Measurements from ENCODE around the gene POLR2I. TPM values are rescaled to one million over a fixed set of nuclear protein-coding genes. Genes with fewer than 3 reads are reported as not detected.

Gene POLR2I
- total RNA-seq, 2 donors from 2014 or later: 102 to 132 TPM

DNA sequence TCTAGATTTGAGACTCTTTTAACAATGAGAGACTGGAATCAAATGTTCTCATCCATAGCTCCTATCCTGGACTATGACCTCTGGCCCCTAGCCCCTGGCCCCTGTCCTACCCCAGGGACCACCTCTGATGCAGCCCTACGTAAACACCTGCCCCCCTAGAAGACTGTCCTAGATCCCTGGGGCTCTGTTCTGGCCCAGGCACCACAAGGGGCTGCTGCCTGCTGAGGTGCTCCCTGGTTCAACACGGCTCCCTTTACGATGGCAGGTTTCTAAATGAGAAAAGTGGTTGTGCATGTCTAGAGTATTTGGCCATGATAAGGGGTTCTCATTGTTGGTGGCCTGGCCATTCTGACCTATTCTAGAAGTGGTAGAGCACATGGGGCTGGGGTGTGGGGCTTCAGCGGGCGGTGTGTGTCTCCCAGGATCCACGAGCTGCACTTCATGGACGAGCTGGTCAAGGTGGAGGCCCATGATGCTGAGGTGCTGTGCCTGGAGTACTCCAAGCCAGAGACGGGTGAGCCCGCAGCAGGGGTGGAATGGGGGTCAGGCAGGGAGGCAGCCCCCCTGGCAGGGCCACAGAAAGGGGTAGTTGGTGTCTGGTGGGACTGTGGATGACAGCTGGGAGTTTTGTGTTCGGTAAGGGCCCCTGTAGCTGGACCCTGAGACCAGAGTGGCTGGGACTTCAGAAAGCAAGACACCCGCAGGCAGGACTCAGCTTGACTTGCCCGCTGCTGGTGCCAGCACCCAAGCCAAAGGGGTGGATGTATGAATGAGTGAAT lies 30.3 kb downstream of the POLR2I start:
- no peaks in the 10 kb centered on the region for H3K9me3 ChIP-seq (ENCODE audit: control insufficient read depth, low read length)
- Mint-ChIP-seq H3K4me1 (no peaks in the 10 kb centered on the region), H3K9me3 (no peaks in the 10 kb centered on the region), H3K4me3 (no peak overlapping the region), H3K36me3 (ENCODE audit: low read depth) (peaks cover 69% of the 10 kb centered on the region), H3K27ac (no peak overlapping the region), H3K27me3 (ENCODE audit: insufficient read depth) (no peaks in the 10 kb centered on the region)
- H3K9ac ChIP-seq (ENCODE audit: extremely low read depth, low read length, poor library complexity, severe bottlenecking): no peak overlapping the region
- TF ChIP-seq, protein P1, sequence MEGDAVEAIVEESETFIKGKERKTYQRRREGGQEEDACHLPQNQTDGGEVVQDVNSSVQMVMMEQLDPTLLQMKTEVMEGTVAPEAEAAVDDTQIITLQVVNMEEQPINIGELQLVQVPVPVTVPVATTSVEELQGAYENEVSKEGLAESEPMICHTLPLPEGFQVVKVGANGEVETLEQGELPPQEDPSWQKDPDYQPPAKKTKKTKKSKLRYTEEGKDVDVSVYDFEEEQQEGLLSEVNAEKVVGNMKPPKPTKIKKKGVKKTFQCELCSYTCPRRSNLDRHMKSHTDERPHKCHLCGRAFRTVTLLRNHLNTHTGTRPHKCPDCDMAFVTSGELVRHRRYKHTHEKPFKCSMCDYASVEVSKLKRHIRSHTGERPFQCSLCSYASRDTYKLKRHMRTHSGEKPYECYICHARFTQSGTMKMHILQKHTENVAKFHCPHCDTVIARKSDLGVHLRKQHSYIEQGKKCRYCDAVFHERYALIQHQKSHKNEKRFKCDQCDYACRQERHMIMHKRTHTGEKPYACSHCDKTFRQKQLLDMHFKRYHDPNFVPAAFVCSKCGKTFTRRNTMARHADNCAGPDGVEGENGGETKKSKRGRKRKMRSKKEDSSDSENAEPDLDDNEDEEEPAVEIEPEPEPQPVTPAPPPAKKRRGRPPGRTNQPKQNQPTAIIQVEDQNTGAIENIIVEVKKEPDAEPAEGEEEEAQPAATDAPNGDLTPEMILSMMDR (conservative IDR thresholded peaks at IDR 0.05): no peak
- no peak overlapping the region for H3K4me3 ChIP-seq (ENCODE audit: low read length)
- H3K4me1 ChIP-seq (ENCODE audit: control insufficient read depth, insufficient read depth, low read length): no peaks in the 10 kb centered on the region
- DNase-seq: no peak
- no peaks in the 10 kb centered on the region for H3K27me3 ChIP-seq (ENCODE audit: control insufficient read depth, insufficient read depth, low read length, poor library complexity, severe bottlenecking)
- H3K27ac ChIP-seq (ENCODE audit: low read depth, low read length): no peak overlapping the region
- peaks cover 67% of the 10 kb centered on the region for H3K36me3 ChIP-seq (ENCODE audit: control insufficient read depth, insufficient read depth, low read length)
- WGBS, 2 experiments (ENCODE audit: insufficient coverage in 1 of 2, insufficient read length in 1 of 2): 95 to 100% methylated on average over 7 to 12 of the region's 12 CpGs

- TF ChIP-seq, protein P1 (conservative IDR thresholded peaks at IDR 0.05): no peak
Measured at GRCh38 chr19:36082916-36083315, 31.8 kb downstream of the POLR2I start.

DNA sequence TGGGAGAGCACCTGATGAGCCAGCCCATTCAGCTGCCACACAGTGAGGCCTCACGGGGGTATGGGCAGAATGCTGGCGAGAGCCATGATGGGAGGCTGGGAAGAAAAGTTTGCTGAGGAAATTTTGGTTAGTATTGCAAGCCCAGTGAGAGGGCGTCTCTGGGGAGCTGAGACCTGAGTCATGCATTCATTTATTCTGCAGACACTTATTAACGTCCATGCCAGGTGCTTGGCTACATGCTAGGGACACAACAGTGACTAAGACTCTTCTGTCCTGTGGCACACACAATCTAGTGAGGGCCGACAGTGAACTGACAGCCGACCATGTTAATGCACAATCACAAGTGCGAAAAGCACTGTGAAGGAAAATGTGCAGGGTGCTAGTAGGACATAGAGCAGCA lies 32.8 kb downstream of the POLR2I start:
- 92 to 93% methylated on average over 6 to 7 of the region's 7 CpGs for WGBS, 2 experiments (ENCODE audit: insufficient coverage in 1 of 2, insufficient read length in 1 of 2)
- no peak overlapping the region for H3K4me3 Mint-ChIP-seq
- H3K36me3 ChIP-seq (ENCODE audit: control insufficient read depth, insufficient read depth, low read length): peaks cover 62% of the 10 kb centered on the region

More at GRCh38 chr19:36082916-36083315, 31.8 kb downstream of the POLR2I start:
- no peak overlapping the region for H3K27ac Mint-ChIP-seq
- no peak overlapping the region for H3K27ac ChIP-seq (ENCODE audit: low read depth, low read length)
- H3K9ac ChIP-seq (ENCODE audit: extremely low read depth, low read length, poor library complexity, severe bottlenecking): no peak overlapping the region
- no peak overlapping the region for H3K4me3 Mint-ChIP-seq
- H3K9me3 ChIP-seq (ENCODE audit: control insufficient read depth, low read length): no peaks in the 10 kb centered on the region
- H3K4me3 ChIP-seq (ENCODE audit: low read length): no peak overlapping the region
- no peaks in the 10 kb centered on the region for H3K4me1 Mint-ChIP-seq
- H3K36me3 Mint-ChIP-seq (ENCODE audit: low read depth): peaks cover 63% of the 10 kb centered on the region
- no peaks in the 10 kb centered on the region for H3K27me3 ChIP-seq (ENCODE audit: control insufficient read depth, insufficient read depth, low read length, poor library complexity, severe bottlenecking)
- no peaks in the 10 kb centered on the region for H3K4me1 ChIP-seq (ENCODE audit: control insufficient read depth, insufficient read depth, low read length)
- no peaks in the 10 kb centered on the region for H3K9me3 Mint-ChIP-seq
- 92 to 100% methylated on average over 7 to 13 of the region's 13 CpGs for WGBS, 2 experiments (ENCODE audit: insufficient coverage in 1 of 2, insufficient read length in 1 of 2)
- peaks cover 61% of the 10 kb centered on the region for H3K36me3 ChIP-seq (ENCODE audit: control insufficient read depth, insufficient read depth, low read length)
- H3K27me3 Mint-ChIP-seq (ENCODE audit: insufficient read depth): no peaks in the 10 kb centered on the region
- no peak for DNase-seq

More for the DNA sequence above, 32.8 kb downstream of the POLR2I start:
- no peak for DNase-seq
- TF ChIP-seq, protein P1 (conservative IDR thresholded peaks at IDR 0.05): no peak
- Mint-ChIP-seq H3K27me3 (ENCODE audit: insufficient read depth) (no peaks in the 10 kb centered on the region), H3K4me1 (no peaks in the 10 kb centered on the region), H3K9me3 (no peaks in the 10 kb centered on the region), H3K27ac (no peak overlapping the region), H3K36me3 (ENCODE audit: low read depth) (peaks cover 66% of the 10 kb centered on the region)
- Histone ChIP-seq H3K9ac (ENCODE audit: extremely low read depth, low read length, poor library complexity, severe bottlenecking) (no peak overlapping the region), H3K27me3 (ENCODE audit: control insufficient read depth, insufficient read depth, low read length, poor library complexity, severe bottlenecking) (no peaks in the 10 kb centered on the region), H3K9me3 (ENCODE audit: control insufficient read depth, low read length) (no peaks in the 10 kb centered on the region), H3K27ac (ENCODE audit: low read depth, low read length) (no peak overlapping the region), H3K4me1 (ENCODE audit: control insufficient read depth, insufficient read depth, low read length) (no peaks in the 10 kb centered on the region), H3K4me3 (ENCODE audit: low read length) (no peak overlapping the region)

Measured in endodermal cell (in vitro differentiated cells).